HEK293 (cell line): ENCODE results near the gene HOXA6.

Experiments used
- CTCF ChIA-PET: fragments of 350-600 bp; formaldehyde crosslinking; extraction: SDS; loops from one replicate; lab custom pipeline; 2021; ENCODE audit warnings: antibody characterized with exemption; lab: Yijun Ruan, JAX
- POLR2A ChIA-PET: fragments of 300-600 bp; formaldehyde crosslinking; extraction: SDS; loops from one replicate; lab custom pipeline; 2020; ENCODE audit warnings: antibody characterized with exemption, inconsistent platforms; lab: Yijun Ruan, JAX
- H3K27ac ChIP-seq: fragments of 200-500 bp; sonication (Bioruptor generic); 2 replicates; pipeline ENCODE4 v1.5.1; 2014; ENCODE audit warnings: low read depth, low read length, control low read depth, inconsistent platforms; ENCODE audit errors: extremely low read depth
- H3K36me3 ChIP-seq, 2 experiments: fragments of 200-500 bp in 1 of 2; sonication (Bioruptor generic) in 1 of 2; 1 replicate in 1 of 2; 2 replicates in 1 of 2; pipeline ENCODE4 v1.5.1; 2014 to 2017; ENCODE audit warnings: inconsistent platforms in 2 of 2, low read length in 2 of 2; ENCODE audit not compliant: control insufficient read depth in 2 of 2, insufficient read depth in 1 of 2
- H3K4me1 ChIP-seq: fragments of 200-500 bp; sonication (Bioruptor generic); 2 replicates; pipeline ENCODE4 v1.5.1; 2014; ENCODE audit warnings: mild to moderate bottlenecking, low read length, inconsistent platforms; ENCODE audit not compliant: control insufficient read depth, insufficient read depth
- H3K4me3 ChIP-seq: 2 replicates; pipeline ENCODE4 v1.5.1; 2011; ENCODE audit warnings: low read depth, mild to moderate bottlenecking, control low read depth, low read length, moderate library complexity
- H3K9me3 ChIP-seq: fragments of 200-500 bp; sonication (Bioruptor generic); 2 replicates; pipeline ENCODE4 v1.5.1; 2014; ENCODE audit warnings: low read depth, low read length, inconsistent platforms; ENCODE audit not compliant: control insufficient read depth, insufficient read depth
- GLIS1 ChIP-seq: fragments of 450-650 bp; formaldehyde crosslinking; IDR thresholded peaks from 2 replicates; pipeline ENCODE4 v1.5.1; 2016; ENCODE audit warnings: missing biosample characterization, missing genetic modification characterization
- GLIS2 ChIP-seq: fragments of 450-650 bp; formaldehyde crosslinking; IDR thresholded peaks from 2 replicates; pipeline ENCODE4 v1.5.1; 2016; ENCODE audit warnings: missing biosample characterization, missing genetic modification characterization
- HOXC10 ChIP-seq: sonication (generic); formaldehyde crosslinking; IDR thresholded peaks from 2 replicates; pipeline ENCODE4 v1.8.1; 2023; ENCODE audit warnings: mild to moderate bottlenecking, missing genetic modification reagents
- IKZF3 ChIP-seq: fragments of 450-650 bp; IDR thresholded peaks from 2 replicates; pipeline ENCODE4 v1.5.0; 2018; ENCODE audit warnings: missing biosample characterization, mild to moderate bottlenecking, missing genetic modification characterization, moderate library complexity
- MZF1 ChIP-seq: fragments of 450-650 bp; formaldehyde crosslinking; IDR thresholded peaks from 2 replicates; pipeline ENCODE4 v1.5.1; 2017; ENCODE audit warnings: missing biosample characterization, missing genetic modification characterization, borderline replicate concordance
- ZNF121 ChIP-seq: fragments of 450-650 bp; formaldehyde crosslinking; IDR thresholded peaks from 2 replicates; pipeline ENCODE4 v1.5.1; 2016; ENCODE audit warnings: missing biosample characterization, missing genetic modification characterization
- ZNF140 ChIP-seq: fragments of 450-650 bp; formaldehyde crosslinking; IDR thresholded peaks from 2 replicates; pipeline ENCODE4 v1.5.1; 2016; ENCODE audit warnings: missing biosample characterization, missing genetic modification characterization
- ZNF155 ChIP-seq: fragments of 450-650 bp; formaldehyde crosslinking; IDR thresholded peaks from 2 replicates; pipeline ENCODE4 v1.5.1; 2016; ENCODE audit warnings: missing biosample characterization, missing genetic modification characterization
- ZNF175 ChIP-seq: fragments of 450-650 bp; formaldehyde crosslinking; IDR thresholded peaks from 2 replicates; pipeline ENCODE4 v1.5.1; 2016; ENCODE audit warnings: missing biosample characterization, missing genetic modification characterization
- ZNF214 ChIP-seq: fragments of 450-650 bp; formaldehyde crosslinking; IDR thresholded peaks from 2 replicates; pipeline ENCODE4 v1.5.1; 2017; ENCODE audit warnings: missing biosample characterization, mild to moderate bottlenecking, missing genetic modification characterization, borderline replicate concordance
- ZNF501 ChIP-seq: fragments of 450-650 bp; formaldehyde crosslinking; IDR thresholded peaks from 2 replicates; pipeline ENCODE4 v1.5.1; 2016; ENCODE audit warnings: missing biosample characterization, missing genetic modification characterization
- ZNF561 ChIP-seq: fragments of 450-650 bp; IDR thresholded peaks from 2 replicates; pipeline ENCODE4 v1.5.1; 2018; ENCODE audit warnings: missing biosample characterization, missing genetic modification characterization, borderline replicate concordance
- ZNF660 ChIP-seq: fragments of 450-650 bp; IDR thresholded peaks from 2 replicates; pipeline ENCODE4 v1.5.1; 2018; ENCODE audit warnings: missing biosample characterization, mild to moderate bottlenecking, missing genetic modification characterization
- ZNF670 ChIP-seq: fragments of 450-650 bp; formaldehyde crosslinking; IDR thresholded peaks from 2 replicates; pipeline ENCODE4 v1.5.1; 2016; ENCODE audit warnings: missing biosample characterization, missing genetic modification characterization, low read depth
- ZNF701 ChIP-seq: fragments of 450-650 bp; formaldehyde crosslinking; IDR thresholded peaks from 2 replicates; pipeline ENCODE4 v1.5.1; 2016; ENCODE audit warnings: missing biosample characterization, missing genetic modification characterization
- ZNF707 ChIP-seq: fragments of 450-650 bp; formaldehyde crosslinking; IDR thresholded peaks from 2 replicates; pipeline ENCODE4 v1.5.1; 2016; ENCODE audit warnings: missing biosample characterization, missing genetic modification characterization
- TF ChIP-seq, protein P1 (sequence below): fragments of 450-650 bp; formaldehyde crosslinking; conservative IDR thresholded peaks from 2 replicates; pipeline ENCODE4 v1.5.1; 2016; ENCODE audit warnings: low read depth, missing biosample characterization, missing genetic modification characterization
- TF ChIP-seq, protein P2 (sequence below): fragments of 450-650 bp; formaldehyde crosslinking; IDR thresholded peaks from 2 replicates; pipeline ENCODE4 v1.5.1; 2016; ENCODE audit warnings: missing biosample characterization, missing genetic modification characterization
- TF ChIP-seq, protein P3 (sequence below): fragments of 450-650 bp; formaldehyde crosslinking; IDR thresholded peaks from 2 replicates; pipeline ENCODE4 v1.5.1; 2016; ENCODE audit warnings: missing biosample characterization, missing genetic modification characterization, borderline replicate concordance
- TF ChIP-seq, protein P4 (sequence below): fragments of 450-650 bp; formaldehyde crosslinking; IDR thresholded peaks from 2 replicates; pipeline ENCODE4 v1.5.1; 2016; ENCODE audit warnings: missing biosample characterization, missing genetic modification characterization

The HOXA6 gene

DNA sequence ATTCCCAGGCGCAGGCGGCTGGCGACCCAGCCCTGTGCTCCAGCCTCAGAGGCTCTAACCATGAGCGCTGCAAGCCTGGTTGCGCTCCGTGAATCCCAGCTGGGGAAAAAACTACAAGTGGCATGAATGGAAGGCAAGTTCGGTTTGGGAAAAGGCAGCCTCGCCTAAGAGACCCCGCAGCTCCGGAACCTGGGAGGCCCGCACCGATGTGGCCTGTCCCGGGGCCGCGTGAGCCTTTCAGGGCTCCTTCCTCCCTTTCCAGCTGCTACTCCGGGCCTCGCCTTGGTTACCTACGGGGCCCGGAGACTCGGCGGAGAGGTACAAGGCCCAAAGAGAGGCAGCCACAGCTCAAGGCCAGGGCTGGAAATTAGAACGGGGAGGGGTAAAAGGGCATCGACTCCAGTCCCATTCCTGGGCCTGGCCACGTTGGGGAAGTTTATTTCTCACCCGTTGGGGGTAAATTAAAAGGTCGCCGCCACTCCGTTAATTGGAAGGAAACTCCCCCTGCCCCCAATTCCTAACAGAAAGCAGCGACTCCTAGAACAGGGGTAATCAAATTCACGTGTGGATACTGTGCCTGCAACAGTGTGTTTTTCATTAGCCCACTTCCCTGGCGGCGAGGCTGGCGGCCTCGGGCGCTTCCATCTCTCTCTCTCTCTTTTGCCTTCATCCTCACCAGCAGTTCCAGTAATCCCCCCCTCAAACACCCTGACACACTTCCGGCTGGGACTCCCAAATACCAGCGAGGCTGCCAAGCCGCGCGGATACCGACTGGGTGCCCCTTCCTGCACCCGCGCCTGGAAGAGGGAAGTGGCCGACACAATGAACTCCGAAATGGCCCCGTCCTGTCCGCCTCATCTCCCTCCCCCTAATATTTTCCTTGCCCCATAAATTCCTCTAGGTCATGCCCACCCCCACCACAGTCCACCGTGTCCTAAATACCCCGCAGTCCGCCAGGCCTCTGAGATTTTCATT, 19.2 kb upstream of the HOXA6 start (continued):
- no peak for TF ChIP-seq HOXC10 (CRISPR knock-in tag)

DNA sequence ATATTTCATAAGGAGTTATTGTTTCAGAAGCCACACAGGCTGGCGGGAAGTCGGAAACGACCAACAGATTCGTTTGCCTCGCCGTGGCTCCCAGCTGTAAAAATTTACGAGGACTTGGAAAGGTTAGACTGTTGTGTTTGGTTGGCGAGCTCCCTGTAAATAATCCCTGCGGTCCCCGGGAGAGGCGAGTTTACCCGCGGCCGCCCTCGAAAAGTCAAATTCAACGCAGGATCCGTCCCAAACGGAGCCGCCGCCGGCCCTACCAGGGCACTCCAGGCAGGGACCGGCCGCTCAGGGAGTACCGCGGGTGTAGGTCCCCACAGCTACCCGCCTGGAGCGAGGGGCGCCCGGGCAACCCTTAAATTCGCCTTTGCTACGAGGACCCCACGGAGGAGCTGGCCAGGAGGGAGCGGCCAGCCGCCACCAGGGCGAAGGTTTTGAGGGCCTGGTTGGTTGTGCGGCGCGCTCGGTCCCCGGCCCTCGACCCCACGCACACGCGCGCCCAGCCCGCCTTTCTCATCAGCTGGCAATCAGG, 18.5 kb upstream of the HOXA6 start:
- H3K4me3 ChIP-seq = peak overlapping the region; percentile 76
- no peaks in the 10 kb centered on the region for H3K9me3 ChIP-seq
- peaks cover 23 to 42% of the 10 kb centered on the region in 2 experiments for H3K36me3 ChIP-seq
- peaks cover 7% of the 10 kb centered on the region for H3K4me1 ChIP-seq
- CTCF ChIA-PET = interaction anchor here (0.6 to 1.4 kb wide), 2 partner anchors 12 to 28 kb away, joined by 3 read pairs; no protein-coding TSS in a partner anchor
- peak overlapping the region; percentile 100 for H3K27ac ChIP-seq
- POLR2A ChIA-PET = interaction anchor here (0.6 to 2.5 kb wide), 12 partner anchors 9 to 1304 kb away, joined by 3 to 21 read pairs (median 5); partner anchors contain the start of genes HOXA11 and HOXA5
- TF ChIP-seq, protein P1, sequence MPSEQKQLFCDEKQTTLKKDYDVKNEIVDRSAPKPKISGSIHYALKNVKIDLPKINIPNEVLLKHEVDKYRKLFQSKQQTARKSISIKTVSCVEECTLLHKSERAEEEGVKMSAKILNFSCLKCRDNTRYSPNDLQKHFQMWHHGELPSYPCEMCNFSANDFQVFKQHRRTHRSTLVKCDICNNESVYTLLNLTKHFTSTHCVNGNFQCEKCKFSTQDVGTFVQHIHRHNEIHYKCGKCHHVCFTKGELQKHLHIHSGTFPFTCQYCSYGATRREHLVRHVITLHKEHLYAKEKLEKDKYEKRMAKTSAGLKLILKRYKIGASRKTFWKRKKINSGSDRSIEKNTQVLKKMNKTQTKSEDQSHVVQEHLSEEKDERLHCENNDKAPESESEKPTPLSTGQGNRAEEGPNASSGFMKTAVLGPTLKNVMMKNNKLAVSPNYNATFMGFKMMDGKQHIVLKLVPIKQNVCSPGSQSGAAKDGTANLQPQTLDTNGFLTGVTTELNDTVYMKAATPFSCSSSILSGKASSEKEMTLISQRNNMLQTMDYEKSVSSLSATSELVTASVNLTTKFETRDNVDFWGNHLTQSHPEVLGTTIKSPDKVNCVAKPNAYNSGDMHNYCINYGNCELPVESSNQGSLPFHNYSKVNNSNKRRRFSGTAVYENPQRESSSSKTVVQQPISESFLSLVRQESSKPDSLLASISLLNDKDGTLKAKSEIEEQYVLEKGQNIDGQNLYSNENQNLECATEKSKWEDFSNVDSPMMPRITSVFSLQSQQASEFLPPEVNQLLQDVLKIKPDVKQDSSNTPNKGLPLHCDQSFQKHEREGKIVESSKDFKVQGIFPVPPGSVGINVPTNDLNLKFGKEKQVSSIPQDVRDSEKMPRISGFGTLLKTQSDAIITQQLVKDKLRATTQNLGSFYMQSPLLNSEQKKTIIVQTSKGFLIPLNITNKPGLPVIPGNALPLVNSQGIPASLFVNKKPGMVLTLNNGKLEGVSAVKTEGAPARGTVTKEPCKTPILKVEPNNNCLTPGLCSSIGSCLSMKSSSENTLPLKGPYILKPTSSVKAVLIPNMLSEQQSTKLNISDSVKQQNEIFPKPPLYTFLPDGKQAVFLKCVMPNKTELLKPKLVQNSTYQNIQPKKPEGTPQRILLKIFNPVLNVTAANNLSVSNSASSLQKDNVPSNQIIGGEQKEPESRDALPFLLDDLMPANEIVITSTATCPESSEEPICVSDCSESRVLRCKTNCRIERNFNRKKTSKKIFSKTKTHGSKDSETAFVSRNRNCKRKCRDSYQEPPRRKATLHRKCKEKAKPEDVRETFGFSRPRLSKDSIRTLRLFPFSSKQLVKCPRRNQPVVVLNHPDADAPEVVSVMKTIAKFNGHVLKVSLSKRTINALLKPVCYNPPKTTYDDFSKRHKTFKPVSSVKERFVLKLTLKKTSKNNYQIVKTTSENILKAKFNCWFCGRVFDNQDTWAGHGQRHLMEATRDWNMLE = no peak
- TF ChIP-seq MZF1 = no peak
- TF ChIP-seq, protein P2, sequence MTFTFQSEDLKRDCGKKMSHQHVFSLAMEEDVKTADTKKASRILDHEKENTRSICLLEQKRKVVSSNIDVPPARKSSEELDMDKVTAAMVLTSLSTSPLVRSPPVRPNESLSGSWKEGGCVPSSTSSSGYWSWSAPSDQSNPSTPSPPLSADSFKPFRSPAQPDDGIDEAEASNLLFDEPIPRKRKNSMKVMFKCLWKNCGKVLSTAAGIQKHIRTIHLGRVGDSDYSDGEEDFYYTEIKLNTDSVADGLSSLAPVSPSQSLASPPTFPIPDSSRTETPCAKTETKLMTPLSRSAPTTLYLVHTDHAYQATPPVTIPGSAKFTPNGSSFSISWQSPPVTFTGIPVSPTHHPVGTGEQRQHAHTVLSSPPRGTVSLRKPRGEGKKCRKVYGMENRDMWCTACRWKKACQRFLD (tag by site-specific recombination) = no peak
- TF ChIP-seq IKZF3 (tag by site-specific recombination) = peak; percentile 98
- TF ChIP-seq GLIS1 (tag by site-specific recombination) = peak; percentile 3; the same call in 1 of the 2 replicates
- TF ChIP-seq ZNF501 (tag by site-specific recombination) = no peak
- TF ChIP-seq ZNF707 (tag by site-specific recombination) = no peak
- TF ChIP-seq, protein P3, sequence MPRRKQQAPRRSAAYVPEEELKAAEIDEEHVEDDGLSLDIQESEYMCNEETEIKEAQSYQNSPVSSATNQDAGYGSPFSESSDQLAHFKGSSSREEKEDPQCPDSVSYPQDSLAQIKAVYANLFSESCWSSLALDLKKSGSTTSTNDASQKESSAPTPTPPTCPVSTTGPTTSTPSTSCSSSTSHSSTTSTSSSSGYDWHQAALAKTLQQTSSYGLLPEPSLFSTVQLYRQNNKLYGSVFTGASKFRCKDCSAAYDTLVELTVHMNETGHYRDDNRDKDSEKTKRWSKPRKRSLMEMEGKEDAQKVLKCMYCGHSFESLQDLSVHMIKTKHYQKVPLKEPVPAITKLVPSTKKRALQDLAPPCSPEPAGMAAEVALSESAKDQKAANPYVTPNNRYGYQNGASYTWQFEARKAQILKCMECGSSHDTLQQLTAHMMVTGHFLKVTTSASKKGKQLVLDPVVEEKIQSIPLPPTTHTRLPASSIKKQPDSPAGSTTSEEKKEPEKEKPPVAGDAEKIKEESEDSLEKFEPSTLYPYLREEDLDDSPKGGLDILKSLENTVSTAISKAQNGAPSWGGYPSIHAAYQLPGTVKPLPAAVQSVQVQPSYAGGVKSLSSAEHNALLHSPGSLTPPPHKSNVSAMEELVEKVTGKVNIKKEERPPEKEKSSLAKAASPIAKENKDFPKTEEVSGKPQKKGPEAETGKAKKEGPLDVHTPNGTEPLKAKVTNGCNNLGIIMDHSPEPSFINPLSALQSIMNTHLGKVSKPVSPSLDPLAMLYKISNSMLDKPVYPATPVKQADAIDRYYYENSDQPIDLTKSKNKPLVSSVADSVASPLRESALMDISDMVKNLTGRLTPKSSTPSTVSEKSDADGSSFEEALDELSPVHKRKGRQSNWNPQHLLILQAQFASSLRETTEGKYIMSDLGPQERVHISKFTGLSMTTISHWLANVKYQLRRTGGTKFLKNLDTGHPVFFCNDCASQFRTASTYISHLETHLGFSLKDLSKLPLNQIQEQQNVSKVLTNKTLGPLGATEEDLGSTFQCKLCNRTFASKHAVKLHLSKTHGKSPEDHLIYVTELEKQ (tag by site-specific recombination) = no peak
- peak; percentile 70 for TF ChIP-seq GLIS2 (tag by site-specific recombination)
- TF ChIP-seq ZNF121 (tag by site-specific recombination) = no peak
- TF ChIP-seq ZNF155 = no peak
- no peak for TF ChIP-seq ZNF660 (tag by site-specific recombination)
- TF ChIP-seq ZNF561 (tag by site-specific recombination) = peak; percentile 15; the same call in 1 of the 2 replicates
- no peak for TF ChIP-seq ZNF175 (tag by site-specific recombination)
- TF ChIP-seq ZNF670 (tag by site-specific recombination) = no peak
- TF ChIP-seq ZNF214 (tag by site-specific recombination) = no peak
- TF ChIP-seq, protein P4, sequence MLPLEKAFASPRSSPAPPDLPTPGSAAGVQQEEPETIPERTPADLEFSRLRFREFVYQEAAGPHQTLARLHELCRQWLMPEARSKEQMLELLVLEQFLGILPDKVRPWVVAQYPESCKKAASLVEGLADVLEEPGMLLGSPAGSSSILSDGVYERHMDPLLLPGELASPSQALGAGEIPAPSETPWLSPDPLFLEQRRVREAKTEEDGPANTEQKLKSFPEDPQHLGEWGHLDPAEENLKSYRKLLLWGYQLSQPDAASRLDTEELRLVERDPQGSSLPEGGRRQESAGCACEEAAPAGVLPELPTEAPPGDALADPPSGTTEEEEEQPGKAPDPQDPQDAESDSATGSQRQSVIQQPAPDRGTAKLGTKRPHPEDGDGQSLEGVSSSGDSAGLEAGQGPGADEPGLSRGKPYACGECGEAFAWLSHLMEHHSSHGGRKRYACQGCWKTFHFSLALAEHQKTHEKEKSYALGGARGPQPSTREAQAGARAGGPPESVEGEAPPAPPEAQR (tag by site-specific recombination) = no peak
- TF ChIP-seq ZNF701 (tag by site-specific recombination) = no peak
- TF ChIP-seq ZNF140 (tag by site-specific recombination) = no peak
